ENCODE data around the gene PRDM15. TPM values are rescaled to one million over a fixed set of nuclear protein-coding genes. Genes with fewer than 3 reads are reported as not detected.

Gene PRDM15
- total RNA-seq, 2 experiments from 2014 or later = 7.0 to 8.1 TPM

- POLR2A ChIA-PET = no interaction called here
- H3K4me1 Mint-ChIP-seq = peaks cover 26% of the 10 kb centered on the region
- DNase-seq = no peak
- no peak overlapping the region for H3K4me3 Mint-ChIP-seq
- no peaks in the 10 kb centered on the region for H3K27me3 Mint-ChIP-seq
- no peak overlapping the region for H3K27ac Mint-ChIP-seq
- H3K9me3 Mint-ChIP-seq = no peaks in the 10 kb centered on the region
- H3K36me3 Mint-ChIP-seq (ENCODE audit: low read depth) = no peaks in the 10 kb centered on the region
- CTCF ChIA-PET = no interaction called here
These were observed 14.7 kb downstream of the PRDM15 start for GRCh38 chr21:41864311-41865001.

- no peak overlapping the region for H3K27ac Mint-ChIP-seq
- ChIA-PET POLR2A (no interaction called here), CTCF (interaction anchor here (0.7 to 0.9 kb wide), 2 partner anchors 20 to 255 kb away, joined by 3 to 4 read pairs; no protein-coding TSS in a partner anchor)
- no peaks in the 10 kb centered on the region for H3K9me3 Mint-ChIP-seq
- DNase-seq = no peak
- peaks cover 2% of the 10 kb centered on the region for H3K36me3 Mint-ChIP-seq (ENCODE audit: low read depth)
- no peaks in the 10 kb centered on the region for H3K27me3 Mint-ChIP-seq
- no peak overlapping the region for H3K4me3 Mint-ChIP-seq
- H3K4me1 Mint-ChIP-seq = peaks cover 26% of the 10 kb centered on the region
These were observed 15.8 kb downstream of the PRDM15 start for GRCh38 chr21:41863439-41863740.

GRCh38 chr21:41861987-41862386 is 17.2 kb downstream of the PRDM15 start:
- CTCF ChIA-PET = no interaction called here
- Mint-ChIP-seq H3K27ac (no peak overlapping the region), H3K4me1 (peaks cover 26% of the 10 kb centered on the region), H3K27me3 (no peaks in the 10 kb centered on the region), H3K4me3 (no peak overlapping the region), H3K9me3 (no peaks in the 10 kb centered on the region), H3K36me3 (ENCODE audit: low read depth) (peaks cover 6% of the 10 kb centered on the region)
- POLR2A ChIA-PET = no interaction called here
- no peak for DNase-seq

GRCh38 chr21:41861255-41861654 is 17.9 kb downstream of the PRDM15 start:
- Mint-ChIP-seq H3K36me3 (ENCODE audit: low read depth) (peaks cover 11% of the 10 kb centered on the region), H3K4me1 (peaks cover 19% of the 10 kb centered on the region)

GRCh38 chr21:41859297-41859980 is 19.7 kb downstream of the PRDM15 start:
- Mint-ChIP-seq H3K36me3 (ENCODE audit: low read depth) (peaks cover 17% of the 10 kb centered on the region), H3K27ac (no peak overlapping the region), H3K4me1 (peaks cover 3% of the 10 kb centered on the region), H3K4me3 (no peak overlapping the region), H3K27me3 (no peaks in the 10 kb centered on the region), H3K9me3 (no peaks in the 10 kb centered on the region)
- DNase-seq = no peak
- ChIA-PET CTCF (interaction anchor here (0.9 kb wide), 1 partner anchor 577 kb away, joined by 3 read pairs; no protein-coding TSS in a partner anchor), POLR2A (no interaction called here)

More at GRCh38 chr21:41861255-41861654, 17.9 kb downstream of the PRDM15 start:
- CTCF ChIA-PET = no interaction called here
- POLR2A ChIA-PET = no interaction called here
- Mint-ChIP-seq H3K27me3 (no peaks in the 10 kb centered on the region), H3K4me3 (no peak overlapping the region), H3K9me3 (no peaks in the 10 kb centered on the region), H3K27ac (no peak overlapping the region)
- DNase-seq = no peak

GRCh38 chr21:41858466-41859296 is 20.5 kb downstream of the PRDM15 start:
- Mint-ChIP-seq H3K27me3 (no peaks in the 10 kb centered on the region), H3K4me3 (no peak overlapping the region), H3K36me3 (ENCODE audit: low read depth) (peaks cover 21% of the 10 kb centered on the region), H3K9me3 (no peaks in the 10 kb centered on the region), H3K4me1 (no peaks in the 10 kb centered on the region), H3K27ac (no peak overlapping the region)
- POLR2A ChIA-PET = no interaction called here
- DNase-seq = no peak
- CTCF ChIA-PET = no interaction called here

GRCh38 chr21:41857771-41858300 is 21.3 kb downstream of the PRDM15 start:
- H3K27me3 Mint-ChIP-seq = no peaks in the 10 kb centered on the region
- peaks cover 21% of the 10 kb centered on the region for H3K36me3 Mint-ChIP-seq (ENCODE audit: low read depth)
- DNase-seq = no peak
- CTCF ChIA-PET = no interaction called here
- H3K27ac Mint-ChIP-seq = no peak overlapping the region
- no peaks in the 10 kb centered on the region for H3K4me1 Mint-ChIP-seq
- no peaks in the 10 kb centered on the region for H3K9me3 Mint-ChIP-seq
- POLR2A ChIA-PET = interaction anchor here (1.4 kb wide), 1 partner anchor 22 kb away, joined by 3 read pairs; the partner anchor contains the start of gene PRDM15
- H3K4me3 Mint-ChIP-seq = no peak overlapping the region

- H3K9me3 Mint-ChIP-seq = no peaks in the 10 kb centered on the region
- CTCF ChIA-PET = no interaction called here
- peaks cover 24% of the 10 kb centered on the region for H3K36me3 Mint-ChIP-seq (ENCODE audit: low read depth)
- POLR2A ChIA-PET = interaction anchor here (1.4 kb wide), 1 partner anchor 23 kb away, joined by 3 read pairs; the partner anchor contains the start of gene PRDM15
- H3K4me3 Mint-ChIP-seq = no peak overlapping the region
- H3K4me1 Mint-ChIP-seq = no peaks in the 10 kb centered on the region
- DNase-seq = no peak
- H3K27ac Mint-ChIP-seq = no peak overlapping the region
- H3K27me3 Mint-ChIP-seq = no peaks in the 10 kb centered on the region
These were observed 22.6 kb downstream of the PRDM15 start for GRCh38 chr21:41856572-41856971.

- ChIA-PET POLR2A (no interaction called here), CTCF (no interaction called here)
- Mint-ChIP-seq H3K36me3 (ENCODE audit: low read depth) (peaks cover 24% of the 10 kb centered on the region), H3K27ac (no peak overlapping the region), H3K4me3 (no peak overlapping the region), H3K4me1 (no peaks in the 10 kb centered on the region), H3K27me3 (no peaks in the 10 kb centered on the region), H3K9me3 (no peaks in the 10 kb centered on the region)
- DNase-seq = no peak
These were observed 24.6 kb downstream of the PRDM15 start for GRCh38 chr21:41854426-41854995.

GRCh38 chr21:41852929-41853320 is 26.2 kb downstream of the PRDM15 start:
- H3K27me3 Mint-ChIP-seq = no peaks in the 10 kb centered on the region
- H3K27ac Mint-ChIP-seq = no peak overlapping the region
- peaks cover 22% of the 10 kb centered on the region for H3K36me3 Mint-ChIP-seq (ENCODE audit: low read depth)
- no peaks in the 10 kb centered on the region for H3K4me1 Mint-ChIP-seq
- H3K9me3 Mint-ChIP-seq = no peaks in the 10 kb centered on the region
- no peak for DNase-seq
- H3K4me3 Mint-ChIP-seq = no peak overlapping the region
- ChIA-PET POLR2A (no interaction called here), CTCF (no interaction called here)

GRCh38 chr21:41852151-41852928 is 26.8 kb downstream of the PRDM15 start:
- H3K36me3 Mint-ChIP-seq (ENCODE audit: low read depth) = peaks cover 21% of the 10 kb centered on the region
- no peaks in the 10 kb centered on the region for H3K4me1 Mint-ChIP-seq
- H3K27me3 Mint-ChIP-seq = no peaks in the 10 kb centered on the region
- no peak overlapping the region for H3K4me3 Mint-ChIP-seq
- H3K27ac Mint-ChIP-seq = no peak overlapping the region
- H3K9me3 Mint-ChIP-seq = no peaks in the 10 kb centered on the region
- POLR2A ChIA-PET = no interaction called here
- CTCF ChIA-PET = no interaction called here
- no peak for DNase-seq

- ChIA-PET CTCF (no interaction called here), POLR2A (no interaction called here)
- Mint-ChIP-seq H3K9me3 (no peaks in the 10 kb centered on the region), H3K27ac (no peak overlapping the region), H3K4me1 (no peaks in the 10 kb centered on the region), H3K4me3 (no peak overlapping the region), H3K27me3 (no peaks in the 10 kb centered on the region), H3K36me3 (ENCODE audit: low read depth) (peaks cover 12% of the 10 kb centered on the region)
- no peak for DNase-seq
These were observed 27.9 kb downstream of the PRDM15 start for GRCh38 chr21:41851090-41851790.

Data from activated CD4-positive, alpha-beta memory T cell treated with anti-CD3 and anti-CD28 coated beads, Interleukin-2, amount 10 ng/mL, durations not matched to agents 7 days and 5 days (primary cell).